Midbrain (tissue), 1 donor: ENCODE measurements around the gene FOXP4.

Source experiments
- DNase-seq: peaks from one replicate; lab custom pipeline; 2025; lab: John Stamatoyannopoulos, UW

FOXP4 gene

GRCh38 chr6:41583565-41583964, 37.4 kb downstream of the FOXP4 start:
- DNase-seq, result no peak

GRCh38 chr6:41584205-41584604, 38.0 kb downstream of the FOXP4 start:
- no peak for DNase-seq

- no peak for DNase-seq
These were observed 38.6 kb downstream of the FOXP4 start for GRCh38 chr6:41584668-41585205.

- no peak for DNase-seq
These were observed 39.4 kb downstream of the FOXP4 start for GRCh38 chr6:41585605-41586004.

GRCh38 chr6:41586252-41587007, 40.2 kb downstream of the FOXP4 start:
- no peak for DNase-seq

GRCh38 chr6:41587131-41587879, 41.1 kb downstream of the FOXP4 start:
- no peak for DNase-seq

GRCh38 chr6:41588111-41588510, 41.9 kb downstream of the FOXP4 start:
- DNase-seq, result no peak

- no peak for DNase-seq
These were observed 43.0 kb downstream of the FOXP4 start for GRCh38 chr6:41589223-41589622.

GRCh38 chr6:41589636-41590622, 43.7 kb downstream of the FOXP4 start:
- no peak for DNase-seq

GRCh38 chr6:41591122-41591521, 44.9 kb downstream of the FOXP4 start:
- DNase-seq, result no peak

- peak; percentile 71 for DNase-seq
These were observed 45.8 kb downstream of the FOXP4 start for GRCh38 chr6:41591859-41592502.

- no peak for DNase-seq
These were observed 47.2 kb downstream of the FOXP4 start for GRCh38 chr6:41593406-41593805.

- no peak for DNase-seq
These were observed 47.7 kb downstream of the FOXP4 start for GRCh38 chr6:41593839-41594238.

GRCh38 chr6:41594326-41594725, 48.1 kb downstream of the FOXP4 start:
- no peak for DNase-seq

- DNase-seq, result no peak
These were observed 48.6 kb downstream of the FOXP4 start for GRCh38 chr6:41594766-41595165.

- DNase-seq, result no peak
These were observed 49.0 kb downstream of the FOXP4 start for GRCh38 chr6:41595166-41595565.

GRCh38 chr6:41596096-41596685, 50.0 kb downstream of the FOXP4 start:
- DNase-seq, result no peak

- no peak for DNase-seq
These were observed 50.6 kb downstream of the FOXP4 start for GRCh38 chr6:41596807-41597206.

- no peak for DNase-seq
These were observed 51.2 kb downstream of the FOXP4 start for GRCh38 chr6:41597246-41598000.

GRCh38 chr6:41598670-41599014, 52.5 kb downstream of the FOXP4 start:
- no peak for DNase-seq
